Thymus (tissue), 11 donors: ENCODE data around the gene HRAS. TPM values are rescaled to one million over a fixed set of nuclear protein-coding genes. Genes with fewer than 3 reads are reported as not detected.

Experiments used
- DNase-seq, 9 donors: peaks; one replicate each; pipeline ENCODE4 v3.0.0-alpha.2; 2013; ENCODE audit warnings: low spot score in 9 of 9, low read depth in 6 of 9, missing footprints in 1 of 9
- H3K27ac ChIP-seq, 2 donors: one replicate each; pipeline ENCODE4 v1.5.1; 2013; ENCODE audit warnings: control low read depth in 1 of 2, low read depth in 1 of 2, low read length in 1 of 2, mild to moderate bottlenecking in 1 of 2, moderate library complexity in 1 of 2
- H3K27me3 ChIP-seq, 2 donors: one replicate each; pipeline ENCODE4 v1.5.1; 2013; ENCODE audit warnings: low read length in 1 of 2; ENCODE audit not compliant: control insufficient read depth in 2 of 2, insufficient read depth in 1 of 2
- H3K36me3 ChIP-seq, 2 donors: one replicate each; pipeline ENCODE4 v1.5.1; 2013; ENCODE audit warnings: low read length in 1 of 2, mild to moderate bottlenecking in 1 of 2, moderate library complexity in 1 of 2; ENCODE audit not compliant: control insufficient read depth in 2 of 2, insufficient read depth in 2 of 2
- H3K4me1 ChIP-seq, 2 donors: one replicate each; pipeline ENCODE4 v1.5.1; 2013; ENCODE audit warnings: low read length in 2 of 2; ENCODE audit not compliant: control insufficient read depth in 2 of 2, insufficient read depth in 2 of 2
- H3K4me3 ChIP-seq, 2 donors: one replicate each; pipeline ENCODE4 v1.5.1; 2013; ENCODE audit warnings: low read length in 2 of 2, control low read depth in 1 of 2, mild to moderate bottlenecking in 1 of 2
- H3K9me3 ChIP-seq, 2 donors: one replicate each; pipeline ENCODE4 v1.5.1; 2013; ENCODE audit warnings: low read length in 1 of 2, mild to moderate bottlenecking in 1 of 2; ENCODE audit not compliant: control insufficient read depth in 2 of 2, insufficient read depth in 1 of 2
- WGBS: extraction: QIAGEN DNeasy Blood & Tissue Kit; methylation state at CpG from one replicate; pipeline ENCODE4 v1.1.7; 2013; 5-methylcytosine and 5-hydroxymethylcytosine counted together
- polyA plus RNA-seq: library from polyadenylated mRNA; stranded (reverse); fragments of 200-250 nt; gene quantifications from one replicate; pipeline ENCODE4 v1.2.3, GENCODE V29; 2013
- total RNA-seq: library from RNA; stranded (reverse); fragments of 120-200 nt; gene quantifications from one replicate; pipeline ENCODE4 v1.2.4, GENCODE V29; 2013
- donor health status: healthy.

The HRAS gene
- total and polyA plus RNA-seq, 2 donors, result 44.1 to 145 TPM

DNA sequence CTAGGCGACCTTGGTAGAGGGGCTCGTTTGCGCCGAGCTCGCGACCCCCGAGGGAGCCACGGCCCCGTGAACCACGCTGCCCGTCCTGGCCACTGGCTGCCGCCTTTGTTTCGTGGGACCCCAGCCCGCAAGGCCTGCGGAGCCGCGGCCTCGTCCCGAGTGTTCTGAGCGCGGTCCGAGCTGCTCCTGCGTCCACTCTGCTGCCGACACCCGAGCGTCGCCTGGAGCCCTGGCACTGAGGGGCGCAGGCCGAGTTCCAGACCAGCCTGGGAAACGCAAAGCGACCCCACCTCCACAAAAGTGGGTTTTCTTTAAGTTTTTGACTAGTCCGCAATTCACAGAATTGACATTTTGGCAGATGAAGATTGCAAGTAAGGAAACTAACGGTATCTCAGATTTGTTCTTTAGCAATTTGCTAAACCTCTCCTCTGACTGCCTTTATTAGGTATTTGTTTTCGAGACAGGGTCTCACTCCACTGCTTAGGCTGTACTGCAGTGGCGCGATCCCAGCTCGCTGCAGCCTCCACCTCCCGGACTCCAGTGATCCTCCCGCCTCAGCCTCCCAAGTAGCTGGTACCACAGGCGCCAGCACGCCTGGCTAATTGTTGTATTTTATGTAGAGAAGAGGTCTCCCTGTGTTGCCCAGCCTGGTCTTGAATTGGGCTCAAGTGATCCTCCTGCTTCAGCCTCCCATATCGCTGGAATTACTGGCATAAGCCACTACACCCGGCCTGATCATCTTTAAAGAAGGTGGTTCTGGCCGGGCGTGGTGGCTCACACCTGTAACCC, 27.5 kb downstream of the HRAS start:
- peaks cover 8 to 21% of the 10 kb centered on the region in 2 donors for H3K4me1 ChIP-seq
- H3K27me3 ChIP-seq, result peaks cover 21 to 22% of the 10 kb centered on the region in 2 donors
- no peak for DNase-seq
- peak overlapping the region; percentile 17 to 99 for H3K4me3 ChIP-seq
- WGBS, result 50% methylated on average over 45 of the region's 45 CpGs
- H3K36me3 ChIP-seq, result peaks cover 9 to 14% of the 10 kb centered on the region in 2 donors
- H3K27ac ChIP-seq, result no peak overlapping the region
- peaks cover 0 to 5% of the 10 kb centered on the region in 2 donors for H3K9me3 ChIP-seq

DNA sequence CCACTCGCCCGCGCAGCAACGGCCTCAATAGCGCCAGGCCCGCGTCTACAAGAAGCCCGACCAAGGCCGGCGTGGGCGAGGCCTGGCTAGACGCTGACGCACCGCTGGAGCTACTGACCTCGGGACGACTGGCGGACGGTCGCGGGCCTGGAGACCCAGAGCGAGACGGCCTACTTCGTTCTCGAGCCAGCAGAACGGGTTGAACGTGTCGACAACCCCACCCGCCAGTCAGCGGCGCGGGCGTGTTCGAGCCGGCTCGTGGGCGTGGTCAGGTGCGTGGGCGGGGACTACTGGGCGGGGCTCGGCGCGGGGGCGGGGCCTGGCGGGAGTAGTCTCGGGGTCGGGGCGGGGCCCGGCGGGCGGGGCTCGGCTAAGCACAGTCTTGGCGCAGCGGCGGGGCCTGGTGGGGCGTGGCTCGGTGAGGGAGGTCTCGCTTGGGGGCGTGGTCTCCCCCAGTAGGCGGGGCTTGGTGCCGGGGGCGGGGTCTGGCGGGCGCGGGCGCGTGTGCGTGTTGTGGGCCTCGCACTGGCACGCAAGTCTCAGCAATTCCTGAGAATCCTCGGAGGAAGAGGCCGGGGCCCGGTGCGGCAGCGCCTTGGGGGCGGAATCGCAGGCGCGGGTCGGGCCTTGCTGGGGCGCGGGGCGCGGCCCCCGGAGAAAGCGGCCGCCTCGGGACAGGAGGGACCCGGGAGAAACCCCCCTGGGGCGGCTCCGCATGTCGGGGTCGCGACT, 28.2 kb downstream of the HRAS start, which contains the start of gene RNH1:
RNH1 (minus strand) TSS at position 248 of the 732 bp plus-strand sequence. CDS start 5,080 bp downstream, outside the sequence.
- Histone ChIP-seq H3K27me3 (peaks cover 21 to 22% of the 10 kb centered on the region in 2 donors), H3K36me3 (peaks cover 10% of the 10 kb centered on the region in 2 donors), H3K27ac (peak within 1 kb of the TSS; percentile 100), H3K4me1 (peaks cover 8 to 21% of the 10 kb centered on the region in 2 donors), H3K4me3 (peak within 1 kb of the TSS; percentile 83 to 99), H3K9me3 (peaks cover 0 to 5% of the 10 kb centered on the region in 2 donors)
- DNase-seq, result peak; percentile 56 to 94 (median 89)
- WGBS, result under 1% methylated on average over 93 of the region's 93 CpGs

DNA sequence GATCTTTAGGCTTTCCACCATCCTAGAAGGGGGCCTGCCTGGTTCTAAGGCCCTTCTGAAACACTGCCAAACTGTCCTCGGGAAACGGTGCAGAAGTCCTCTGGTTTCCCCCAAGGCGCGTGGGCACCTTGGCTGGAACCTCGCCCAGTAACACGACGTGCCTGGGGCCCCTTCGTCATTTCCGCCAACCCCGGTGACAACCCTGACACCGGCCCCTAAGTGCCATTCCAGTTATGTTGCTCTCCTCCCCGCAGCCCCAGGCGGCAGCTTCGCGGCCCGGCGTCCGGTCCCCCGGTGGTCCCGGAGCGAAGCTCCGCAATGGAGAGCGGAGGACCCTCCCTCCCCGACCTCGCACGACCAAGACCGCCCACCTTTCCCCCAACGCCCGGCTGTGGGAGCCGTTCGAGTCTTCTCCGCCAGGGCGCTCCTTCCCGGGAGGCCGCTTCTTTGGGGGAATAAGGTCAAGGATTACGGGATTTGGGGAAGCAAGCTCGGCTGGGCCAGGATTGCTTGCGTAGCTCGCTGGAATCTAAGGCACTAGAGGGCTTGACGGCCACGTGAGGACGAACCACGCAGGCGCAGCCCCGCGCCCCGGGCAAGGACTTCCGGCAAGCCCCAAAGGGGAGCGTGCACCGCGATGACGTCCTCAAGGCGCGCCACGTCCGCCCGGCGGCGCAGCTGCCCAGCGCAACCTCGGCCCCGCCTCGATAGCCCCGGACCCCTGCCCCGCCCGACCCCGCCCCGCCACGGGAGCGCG, 29.0 kb downstream of the HRAS start:
- peak overlapping the region; percentile 100 for H3K27ac ChIP-seq
- under 1% methylated on average over 71 of the region's 71 CpGs for WGBS
- peak overlapping the region; percentile 83 to 99 for H3K4me3 ChIP-seq
- peaks cover 21 to 22% of the 10 kb centered on the region in 2 donors for H3K27me3 ChIP-seq
- DNase-seq, result peak; percentile 86 to 97 (median 92)
- peaks cover 8 to 21% of the 10 kb centered on the region in 2 donors for H3K4me1 ChIP-seq
- H3K9me3 ChIP-seq, result peaks cover 0 to 5% of the 10 kb centered on the region in 2 donors
- H3K36me3 ChIP-seq, result peaks cover 18% of the 10 kb centered on the region in 2 donors

DNA sequence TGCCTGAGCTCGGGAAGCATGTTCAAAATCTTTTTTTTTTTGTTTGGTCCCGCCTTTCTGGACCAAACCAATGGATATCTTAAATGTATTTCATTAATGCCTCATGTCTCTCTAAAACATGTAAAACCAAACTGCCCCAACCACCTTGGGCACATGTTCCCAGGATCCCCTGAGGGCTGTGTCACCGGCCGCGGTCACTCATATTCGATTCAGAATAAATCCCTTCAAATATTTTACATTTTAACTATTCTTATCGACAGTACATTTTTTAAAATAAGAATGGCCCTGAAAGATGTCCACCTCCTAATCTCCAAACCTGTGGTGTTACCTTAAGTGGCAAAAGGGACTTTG, 30.4 kb downstream of the HRAS start:
- peaks cover 0 to 5% of the 10 kb centered on the region in 2 donors for H3K9me3 ChIP-seq
- H3K27ac ChIP-seq, result peak overlapping the region in 1 of 2 donors; percentile 31
- WGBS, result 87% methylated on average over 7 of the region's 7 CpGs
- H3K4me1 ChIP-seq, result peaks cover 8 to 21% of the 10 kb centered on the region in 2 donors
- DNase-seq, result no peak
- peak overlapping the region in 1 of 2 donors; percentile 25 for H3K4me3 ChIP-seq
- peaks cover 21 to 22% of the 10 kb centered on the region in 2 donors for H3K27me3 ChIP-seq
- peaks cover 26 to 28% of the 10 kb centered on the region in 2 donors for H3K36me3 ChIP-seq

DNA sequence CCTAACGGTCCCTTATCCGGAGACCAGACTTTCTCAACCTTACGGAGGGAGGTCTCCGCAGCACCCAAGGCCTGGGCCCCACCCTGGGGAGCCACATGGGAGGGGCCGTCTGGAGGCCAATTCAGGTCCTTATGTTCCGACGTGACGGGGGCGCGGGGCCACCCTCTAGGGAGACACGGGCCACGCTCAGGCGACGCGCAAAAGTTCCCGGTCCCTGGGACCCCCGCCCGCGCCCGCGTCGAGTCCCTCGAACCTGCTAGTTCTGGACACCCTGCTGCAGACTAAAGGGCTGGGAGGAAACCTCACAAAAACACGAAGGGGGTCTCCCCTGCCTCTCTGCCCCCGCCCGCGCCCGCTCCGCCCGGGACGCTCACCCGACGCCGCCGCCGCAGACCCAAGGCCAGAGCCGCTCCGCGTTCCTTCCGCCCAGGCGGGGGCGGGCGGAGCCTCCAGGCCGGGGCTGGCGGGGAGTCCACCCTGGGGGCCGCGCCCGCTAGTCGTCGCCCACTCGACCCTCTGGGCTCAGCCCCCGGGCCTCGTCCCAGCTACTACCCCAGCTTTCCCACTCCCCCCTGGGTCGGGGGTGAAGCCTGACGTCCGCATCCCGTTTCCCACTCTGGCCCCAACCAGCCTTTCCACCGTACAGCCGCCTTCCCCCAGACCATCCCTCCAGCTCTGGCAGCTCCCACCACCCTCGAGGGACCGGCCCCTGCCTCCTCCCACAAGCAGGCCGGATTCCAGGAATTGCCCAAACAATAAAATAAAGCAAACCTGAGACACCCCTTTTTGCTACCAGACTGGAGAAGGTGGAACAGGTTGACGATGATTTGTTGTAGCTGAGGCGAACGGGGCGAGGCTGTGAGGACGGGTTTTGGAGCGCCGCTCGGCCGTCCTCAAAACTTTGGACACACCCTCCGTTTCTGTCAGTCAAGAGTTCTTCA, 31.1 kb downstream of the HRAS start:
- 26% methylated on average over 72 of the region's 72 CpGs for WGBS

DNA sequence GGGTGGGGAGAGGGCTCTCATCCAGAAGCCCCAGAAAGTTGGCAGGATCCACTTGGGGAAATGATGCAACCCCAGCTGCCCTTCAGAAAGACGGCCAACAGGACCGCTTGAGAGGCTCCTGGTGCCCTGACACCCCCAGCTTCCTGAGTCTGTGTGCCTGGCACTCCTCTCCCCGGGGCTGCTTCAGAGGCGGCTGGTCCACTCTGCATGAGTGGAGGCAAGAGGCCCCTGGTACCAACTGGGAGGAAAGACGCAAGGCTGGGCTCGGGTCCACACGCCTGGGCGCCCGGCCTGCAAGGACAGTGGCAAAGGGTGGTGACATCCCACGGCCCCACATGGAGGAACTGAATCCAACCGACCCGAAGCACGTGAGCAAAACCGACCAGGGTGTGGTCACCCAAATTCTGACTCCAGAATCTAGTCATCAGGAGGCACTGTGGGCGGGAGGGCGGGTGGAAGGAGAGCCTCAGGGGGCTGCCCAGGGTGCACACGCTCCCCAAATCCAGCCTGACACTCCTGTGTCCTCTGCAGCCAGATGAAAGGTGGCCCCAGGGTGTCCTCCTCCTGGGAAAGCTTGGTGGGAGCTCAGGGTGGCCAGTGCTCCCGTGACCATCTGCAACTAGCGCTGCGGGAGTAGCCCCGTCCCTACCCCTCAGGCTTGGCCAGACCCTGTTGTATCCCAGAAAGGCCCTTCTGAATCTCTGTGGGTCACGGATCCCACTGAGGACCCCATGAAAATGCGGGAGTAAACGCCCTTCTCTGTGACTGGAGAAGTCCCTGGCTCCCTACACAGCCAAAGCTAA, 32.0 kb downstream of the HRAS start:
- 94% methylated on average over 24 of the region's 24 CpGs for WGBS
- Histone ChIP-seq H3K27ac (peak overlapping the region in 1 of 2 donors; percentile 25), H3K36me3 (peaks cover 34 to 39% of the 10 kb centered on the region in 2 donors), H3K4me1 (peaks cover 8 to 21% of the 10 kb centered on the region in 2 donors), H3K4me3 (peak overlapping the region; percentile 5 to 25), H3K27me3 (peaks cover 21 to 22% of the 10 kb centered on the region in 2 donors), H3K9me3 (peaks cover 0 to 5% of the 10 kb centered on the region in 2 donors)
- DNase-seq, result peak in 1 of 9 donors; percentile 12

More for the DNA sequence above, 31.1 kb downstream of the HRAS start:
- peaks cover 8 to 21% of the 10 kb centered on the region in 2 donors for H3K4me1 ChIP-seq
- H3K27ac ChIP-seq, result peak overlapping the region; percentile 17 to 64
- peak overlapping the region; percentile 5 to 25 for H3K4me3 ChIP-seq
- H3K36me3 ChIP-seq, result peaks cover 28 to 34% of the 10 kb centered on the region in 2 donors
- peak in 1 of 9 donors; percentile 10 for DNase-seq
- peaks cover 21 to 22% of the 10 kb centered on the region in 2 donors for H3K27me3 ChIP-seq
- peaks cover 0 to 5% of the 10 kb centered on the region in 2 donors for H3K9me3 ChIP-seq

DNA sequence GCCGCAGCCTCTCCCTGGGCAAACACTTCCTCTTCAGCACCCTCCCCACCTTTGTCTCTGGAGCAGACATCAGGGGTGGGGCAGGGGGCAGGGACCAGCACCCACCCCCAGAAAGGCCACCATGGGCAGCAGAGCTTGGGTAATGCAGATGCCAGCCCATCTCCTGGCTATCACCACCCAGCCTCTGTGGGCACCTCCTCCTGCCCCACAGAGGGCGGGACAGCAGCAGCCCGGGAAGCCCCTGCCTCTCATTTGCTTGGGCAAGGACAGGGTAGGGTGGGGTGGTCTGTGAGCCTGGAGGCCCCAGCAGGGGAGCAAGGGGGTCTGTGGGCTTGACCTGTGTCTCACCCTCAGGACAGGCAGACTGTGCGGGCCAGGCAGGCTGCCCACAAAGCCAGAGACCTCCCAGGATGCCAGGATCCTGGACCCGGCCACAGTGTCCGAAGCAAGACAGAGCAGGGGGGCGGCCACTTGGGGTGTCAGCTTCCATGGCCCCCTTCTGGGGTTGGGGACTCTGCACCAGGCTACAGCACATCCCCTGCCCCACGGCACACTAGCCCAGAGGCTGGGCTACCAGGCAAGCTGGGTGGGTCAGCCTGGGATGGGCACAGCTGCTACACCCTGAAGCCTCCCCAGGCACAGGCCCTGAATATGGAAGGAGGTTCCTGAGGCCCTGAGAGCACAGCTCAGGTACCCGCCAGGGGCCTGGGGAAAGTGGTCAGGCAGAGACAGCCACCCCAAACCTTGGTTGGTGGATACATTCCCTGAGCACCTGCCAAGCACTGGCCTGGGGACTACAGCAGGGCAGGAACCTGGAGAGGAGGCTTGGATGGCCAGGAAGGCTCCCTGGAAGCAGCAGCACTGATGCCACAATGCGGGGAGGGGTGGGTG, 32.8 kb downstream of the HRAS start:
- no peak overlapping the region for H3K4me3 ChIP-seq
- peaks cover 43 to 47% of the 10 kb centered on the region in 2 donors for H3K36me3 ChIP-seq
- H3K9me3 ChIP-seq, result peaks cover 0 to 2% of the 10 kb centered on the region in 2 donors
- DNase-seq, result no peak
- no peak overlapping the region for H3K27ac ChIP-seq
- H3K27me3 ChIP-seq, result peaks cover 21 to 22% of the 10 kb centered on the region in 2 donors
- H3K4me1 ChIP-seq, result peaks cover 8 to 18% of the 10 kb centered on the region in 2 donors
- 96% methylated on average over 10 of the region's 10 CpGs for WGBS
